ENCODE measurements around the gene NT5C.

Gene NT5C

DNA sequence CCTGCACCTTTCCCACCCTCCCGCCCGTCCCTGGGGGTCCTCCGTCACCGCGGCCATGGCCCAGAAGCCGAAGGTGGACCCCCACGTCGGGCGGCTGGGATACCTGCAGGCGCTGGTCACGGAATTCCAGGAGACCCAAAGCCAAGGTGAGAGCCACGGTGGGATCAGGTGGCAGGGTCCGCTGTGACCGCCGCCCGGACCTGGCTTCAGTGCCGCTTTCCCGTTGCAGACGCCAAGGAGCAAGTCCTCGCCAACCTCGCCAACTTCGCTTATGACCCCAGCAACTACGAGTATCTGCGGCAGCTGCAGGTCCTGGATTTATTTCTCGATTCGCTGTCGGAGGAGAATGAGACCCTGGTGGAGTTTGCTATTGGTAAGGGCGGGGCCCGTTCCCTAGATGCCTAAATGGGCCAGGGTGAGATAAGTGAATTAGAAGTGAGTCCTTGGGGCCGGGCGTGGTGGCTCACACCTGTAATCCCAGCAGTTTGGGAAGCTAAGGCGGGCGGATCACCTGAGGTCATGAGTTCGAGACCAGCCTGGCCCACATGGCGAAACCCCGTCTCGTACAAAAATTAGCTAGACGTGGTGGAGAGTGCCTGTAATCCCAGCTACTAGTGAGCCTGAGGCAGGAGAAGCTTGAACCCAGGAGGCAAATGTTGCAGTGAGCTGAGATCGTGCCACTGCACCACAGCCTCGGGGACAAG, 21.2 kb downstream of the NT5C start:
- no peak for TF ChIP-seq FOXK2 (IDR thresholded peaks at IDR 0.05)
- TF ChIP-seq ARNT (IDR thresholded peaks at IDR 0.05), result no peak
- TF ChIP-seq L3MBTL2 (conservative IDR thresholded peaks at IDR 0.05), result no peak
- no peak for TF ChIP-seq TARDBP (IDR thresholded peaks at IDR 0.05)
- TF ChIP-seq, protein P1, sequence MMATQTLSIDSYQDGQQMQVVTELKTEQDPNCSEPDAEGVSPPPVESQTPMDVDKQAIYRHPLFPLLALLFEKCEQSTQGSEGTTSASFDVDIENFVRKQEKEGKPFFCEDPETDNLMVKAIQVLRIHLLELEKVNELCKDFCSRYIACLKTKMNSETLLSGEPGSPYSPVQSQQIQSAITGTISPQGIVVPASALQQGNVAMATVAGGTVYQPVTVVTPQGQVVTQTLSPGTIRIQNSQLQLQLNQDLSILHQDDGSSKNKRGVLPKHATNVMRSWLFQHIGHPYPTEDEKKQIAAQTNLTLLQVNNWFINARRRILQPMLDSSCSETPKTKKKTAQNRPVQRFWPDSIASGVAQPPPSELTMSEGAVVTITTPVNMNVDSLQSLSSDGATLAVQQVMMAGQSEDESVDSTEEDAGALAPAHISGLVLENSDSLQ (IDR thresholded peaks at IDR 0.05), result no peak
- no peak for TF ChIP-seq BHLHE40 (IDR thresholded peaks at IDR 0.05; ENCODE audit: borderline replicate concordance)
- TF ChIP-seq ELF4 (IDR thresholded peaks at IDR 0.05), result no peak
- no peak for TF ChIP-seq LEF1 (IDR thresholded peaks at IDR 0.05; ENCODE audit: borderline replicate concordance)
- no peak for TF ChIP-seq SUZ12 (IDR thresholded peaks at IDR 0.05)
- TF ChIP-seq CTBP1 (IDR thresholded peaks at IDR 0.05; ENCODE audit: borderline replicate concordance), result no peak
- TF ChIP-seq HDGF (IDR thresholded peaks at IDR 0.05; ENCODE audit: borderline replicate concordance), result no peak
- TF ChIP-seq ZNF384 (IDR thresholded peaks at IDR 0.05), result no peak; the same call in 1 of the 2 replicates
- TF ChIP-seq FOXM1 (IDR thresholded peaks at IDR 0.05; ENCODE audit: borderline replicate concordance), result no peak
- ChIA-PET POLR2A (interaction anchor here (0.6 to 2.7 kb wide), 38 partner anchors 10 to 236 kb away, joined by 3 to 21 read pairs (median 4); partner anchors contain the start of genes ATP5PD, CDR2L, GGA3 and HID1), CTCF (interaction anchor here (0.6 to 2.2 kb wide), 4 partner anchors 52 to 161 kb away, joined by 3 to 5 read pairs (median 4); partner anchors contain the start of gene MIF4GD)
- no peak for DNase-seq (ENCODE audit: extremely low spot score)

DNA sequence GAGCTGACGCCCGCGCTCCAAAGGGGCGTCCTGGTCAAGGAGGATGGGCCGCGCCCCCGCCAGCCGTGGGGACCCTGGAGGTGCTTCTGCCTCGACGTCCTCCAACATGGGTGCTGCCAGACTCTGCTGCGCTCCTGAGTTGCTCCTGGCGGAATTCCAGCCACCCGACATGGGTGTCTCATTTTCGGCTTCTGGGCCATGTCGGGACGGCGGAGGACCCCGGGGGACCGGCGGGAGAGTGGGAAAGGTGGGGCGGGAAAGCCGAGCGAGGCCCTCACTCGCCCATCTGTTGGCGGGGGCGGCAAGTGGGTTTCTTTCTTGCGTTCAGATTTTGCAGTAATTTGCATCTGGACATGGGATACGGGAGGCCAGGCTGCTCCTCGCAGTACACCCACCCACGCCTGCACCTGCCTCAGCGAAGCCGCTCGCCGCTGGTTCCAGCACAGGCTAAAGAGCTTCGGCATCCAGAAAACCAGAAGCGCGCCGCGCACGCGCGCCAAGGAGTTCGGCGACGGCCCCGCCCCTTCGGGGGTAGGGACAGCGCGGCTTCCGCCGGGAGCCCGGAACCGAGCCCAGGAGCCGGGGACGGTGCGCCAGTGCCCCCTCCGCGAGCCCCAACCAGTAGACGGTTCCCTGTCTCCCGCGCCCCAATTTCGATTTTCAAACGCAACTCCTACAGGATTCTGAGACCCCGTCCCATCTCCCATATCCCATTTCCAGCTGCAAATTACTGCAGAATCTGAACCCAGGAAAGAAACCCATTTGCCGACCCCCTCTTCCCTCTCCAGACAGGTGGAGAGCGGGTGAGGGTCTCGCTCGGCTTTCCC, 21.9 kb downstream of the NT5C start, which contains the start of gene ARMC7:
Gene ARMC7 (plus strand): TSS at position 563 of the 827 bp plus-strand sequence. CDS start 320 bp downstream, outside the sequence.
- DNase-seq (ENCODE audit: extremely low spot score), result peak; percentile 95
- CTCF ChIA-PET, result interaction anchor here (0.7 to 2.2 kb wide), 3 partner anchors 131 to 221 kb away, joined by 3 to 5 read pairs (median 5); partner anchors contain the start of gene MIF4GD
- TF ChIP-seq CTBP1 (IDR thresholded peaks at IDR 0.05; ENCODE audit: borderline replicate concordance) (no peak), L3MBTL2 (conservative IDR thresholded peaks at IDR 0.05) (peak; percentile 78)
- TF ChIP-seq, protein P1 (IDR thresholded peaks at IDR 0.05), result no peak
- POLR2A ChIA-PET, result interaction anchor here (0.6 to 2.7 kb wide), 40 partner anchors 11 to 235 kb away, joined by 3 to 21 read pairs (median 4); partner anchors contain the start of genes ATP5PD, CDR2L, GGA3 and HID1

DNA sequence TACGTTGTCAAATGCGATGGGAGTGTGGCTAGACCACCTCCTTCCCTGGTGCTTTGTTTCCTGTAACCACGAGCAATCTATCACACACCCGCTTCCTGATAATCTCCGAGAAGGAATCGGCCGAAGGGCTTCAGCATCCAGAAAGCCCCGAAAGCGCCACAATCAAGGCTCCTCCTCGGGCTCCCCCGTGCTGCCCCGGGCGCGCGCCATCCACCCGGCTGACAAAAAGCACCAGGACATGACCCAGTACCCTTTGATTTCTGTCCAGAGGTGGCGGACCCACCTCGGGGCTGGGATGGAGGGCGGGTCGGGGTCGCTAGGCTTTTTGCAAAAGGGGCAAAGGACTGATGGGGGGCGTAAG, 22.5 kb downstream of the NT5C start:
- TF ChIP-seq CTBP1 (IDR thresholded peaks at IDR 0.05; ENCODE audit: borderline replicate concordance) (no peak), SP1 (IDR thresholded peaks at IDR 0.05) (no peak), SUZ12 (IDR thresholded peaks at IDR 0.05) (no peak)
- CTCF ChIA-PET, result interaction anchor here (0.7 to 2.2 kb wide), 2 partner anchors 162 to 221 kb away, joined by 3 to 5 read pairs; partner anchors contain the start of gene MIF4GD
- POLR2A ChIA-PET, result interaction anchor here (0.6 to 2.7 kb wide), 29 partner anchors 11 to 229 kb away, joined by 3 to 21 read pairs (median 4); partner anchors contain the start of genes ATP5PD, HID1, JPT1 and KCTD2
- DNase-seq (ENCODE audit: extremely low spot score), result no peak

DNA sequence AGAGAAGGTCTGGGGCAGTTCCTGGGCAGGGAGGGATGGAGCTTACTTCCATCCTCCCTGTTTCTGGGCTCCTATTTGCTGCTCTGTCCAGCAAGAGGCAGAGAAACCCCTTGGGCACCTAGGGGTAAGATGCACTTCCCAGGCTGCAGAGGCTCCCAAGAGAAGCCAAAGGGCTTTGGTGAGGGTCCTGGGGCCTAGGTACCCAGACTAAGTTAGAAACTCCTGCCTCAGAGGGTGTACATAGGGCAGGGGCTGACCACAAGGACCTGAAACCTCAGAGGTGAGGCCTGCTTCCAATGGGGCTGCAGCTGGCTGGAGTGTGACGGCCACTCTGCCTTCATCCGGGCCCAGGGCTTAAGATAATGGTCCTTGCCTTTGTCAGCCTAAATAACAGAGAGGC, 23.3 kb downstream of the NT5C start:
- no peak for DNase-seq (ENCODE audit: extremely low spot score)
- CTCF ChIA-PET, result interaction anchor here (0.5 kb wide), 1 partner anchor 25 kb away, joined by 3 read pairs; no protein-coding TSS in a partner anchor
- POLR2A ChIA-PET, result interaction anchor here (1.5 kb wide), 1 partner anchor 75 kb away, joined by 3 read pairs; no protein-coding TSS in a partner anchor
- TF ChIP-seq LEF1 (IDR thresholded peaks at IDR 0.05; ENCODE audit: borderline replicate concordance) (no peak), ZNF384 (IDR thresholded peaks at IDR 0.05) (no peak), ARNT (IDR thresholded peaks at IDR 0.05) (no peak)
- TF ChIP-seq, protein P1 (IDR thresholded peaks at IDR 0.05), result no peak

DNA sequence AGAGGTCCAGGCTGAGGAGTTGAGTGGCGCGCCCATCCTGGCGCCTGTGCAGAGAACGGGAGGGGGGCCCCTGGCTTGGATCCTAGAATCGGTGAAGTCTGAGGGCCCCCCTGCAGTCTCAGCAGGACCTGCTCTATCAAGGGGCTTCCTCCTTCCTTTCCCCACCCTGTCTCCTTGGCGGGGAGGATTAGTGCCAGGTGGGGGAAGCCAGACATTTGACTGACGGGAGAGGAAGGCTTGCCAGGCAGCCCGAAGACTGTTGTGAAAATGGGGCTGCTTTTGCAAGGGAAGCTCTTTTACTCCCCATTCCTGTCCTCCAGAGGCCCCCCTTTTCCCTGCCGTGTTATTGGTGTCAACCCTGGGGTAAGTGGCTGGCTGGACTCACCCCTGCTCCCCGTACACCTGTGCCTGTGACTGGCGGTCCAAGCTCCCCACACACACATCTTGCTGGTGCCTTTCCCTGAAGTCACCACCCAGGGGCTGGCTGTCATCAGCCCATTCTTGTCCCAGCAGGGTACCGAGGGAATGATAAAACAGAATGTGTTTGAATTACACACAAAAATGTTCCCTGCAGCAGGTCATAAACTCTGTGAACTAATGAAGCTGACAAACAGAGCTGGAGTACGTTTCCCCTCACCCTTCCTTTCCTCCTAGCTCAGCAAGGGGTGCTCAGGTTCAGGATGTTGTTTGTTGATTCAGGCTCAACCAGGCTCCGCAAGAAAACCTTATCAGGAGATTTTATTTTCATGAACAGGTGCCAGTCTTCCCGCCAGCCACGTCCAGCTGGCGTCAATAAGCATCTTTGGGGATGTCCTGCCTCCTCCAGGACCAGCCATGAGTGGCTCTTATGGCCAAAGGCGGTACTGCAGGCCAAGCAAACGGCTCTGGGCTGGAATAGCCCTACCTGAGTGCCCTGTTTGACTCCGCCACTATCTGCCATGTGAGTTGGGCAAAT, 26.1 kb downstream of the NT5C start:
- no peak for TF ChIP-seq FOXM1 (IDR thresholded peaks at IDR 0.05; ENCODE audit: borderline replicate concordance)
- no peak for TF ChIP-seq NFRKB (IDR thresholded peaks at IDR 0.05)
- TF ChIP-seq HDGF (IDR thresholded peaks at IDR 0.05; ENCODE audit: borderline replicate concordance), result no peak
- no peak for TF ChIP-seq L3MBTL2 (conservative IDR thresholded peaks at IDR 0.05)
- TF ChIP-seq TARDBP (IDR thresholded peaks at IDR 0.05), result no peak
- TF ChIP-seq, protein P1 (IDR thresholded peaks at IDR 0.05), result peak; percentile 52
- no peak for TF ChIP-seq BHLHE40 (IDR thresholded peaks at IDR 0.05; ENCODE audit: borderline replicate concordance)
- TF ChIP-seq FOXA1 (IDR thresholded peaks at IDR 0.05), result no peak
- peak; percentile 90 for TF ChIP-seq CTBP1 (IDR thresholded peaks at IDR 0.05; ENCODE audit: borderline replicate concordance)
- TF ChIP-seq LEF1 (IDR thresholded peaks at IDR 0.05; ENCODE audit: borderline replicate concordance), result no peak
- TF ChIP-seq ARNT (IDR thresholded peaks at IDR 0.05), result no peak
- TF ChIP-seq SP1 (IDR thresholded peaks at IDR 0.05), result no peak
- ChIA-PET POLR2A (interaction anchor here (0.9 to 1.9 kb wide), 7 partner anchors 10 to 134 kb away, joined by 3 to 18 read pairs (median 5); partner anchors contain the start of genes MRPL58, NT5C and SLC16A5), CTCF (interaction anchor here (0.5 to 2.7 kb wide), 24 partner anchors 9 to 167 kb away, joined by 3 to 21 read pairs (median 4); partner anchors contain the start of genes MRPL58 and NT5C)
- peak; percentile 83 for DNase-seq (ENCODE audit: extremely low spot score)

Measured in HEK293T (cell line).